Neuronal stem cell (in vitro differentiated cells): ENCODE measurements around the gene RIPOR3. TPM values are rescaled to one million over a fixed set of nuclear protein-coding genes. Genes with fewer than 3 reads are reported as not detected.

Experiments
- DNase-seq: peaks from one replicate; pipeline ENCODE4 v3.0.0-alpha.2; 2013; ENCODE audit warnings: low spot score
- H2AFZ ChIP-seq: one replicate; pipeline ENCODE4 v1.6.1; 2013; ENCODE audit warnings: mild to moderate bottlenecking, low read length, inconsistent platforms
- H2AK5ac ChIP-seq: 2 replicates; pipeline ENCODE4 v1.6.1; 2013; ENCODE audit warnings: low read depth, mild to moderate bottlenecking, inconsistent platforms, low read length, moderate library complexity, mixed read lengths
- H2BK120ac ChIP-seq: 2 replicates; pipeline ENCODE4 v1.6.1; 2013; ENCODE audit warnings: low read depth, mild to moderate bottlenecking, inconsistent platforms, low read length, moderate library complexity, mixed read lengths
- H2BK12ac ChIP-seq: one replicate; pipeline ENCODE4 v1.6.1; 2013; ENCODE audit warnings: low read length, inconsistent platforms
- H2BK15ac ChIP-seq: 2 replicates; pipeline ENCODE4 v1.6.1; 2013; ENCODE audit warnings: mild to moderate bottlenecking, low read length, inconsistent platforms, mixed read lengths
- H2BK5ac ChIP-seq: one replicate; pipeline ENCODE4 v1.6.1; 2013; ENCODE audit warnings: inconsistent platforms, mild to moderate bottlenecking, low read length, moderate library complexity
- H3K14ac ChIP-seq: one replicate; pipeline ENCODE4 v1.6.1; 2013; ENCODE audit warnings: low read length, inconsistent platforms
- H3K18ac ChIP-seq: 2 replicates; pipeline ENCODE4 v1.6.1; 2013; ENCODE audit warnings: low read length, inconsistent platforms
- H3K23ac ChIP-seq: 2 replicates; pipeline ENCODE4 v1.6.1; 2013; ENCODE audit warnings: low read depth, mild to moderate bottlenecking, mixed read lengths, low read length, inconsistent platforms; ENCODE audit not compliant: poor library complexity
- H3K27ac ChIP-seq: replicated peaks from 3 replicates; pipeline ENCODE4 v1.5.1; 2013; ENCODE audit warnings: low read length, inconsistent platforms
- H3K27me3 ChIP-seq, 3 experiments: 2 replicates each; pipeline ENCODE4 v1.6.1; 2013; ENCODE audit warnings: low read length in 3 of 3, mild to moderate bottlenecking in 2 of 3, inconsistent platforms in 1 of 3, low read depth in 1 of 3, mixed read lengths in 1 of 3, moderate library complexity in 1 of 3; ENCODE audit not compliant: control insufficient read depth in 3 of 3, insufficient read depth in 3 of 3
- H3K36me3 ChIP-seq, 2 donors: replicated peaks in 1 of 2; 2 replicates each; pipeline ENCODE4 v1.6.1; 2013; ENCODE audit warnings: low read length in 2 of 2; ENCODE audit not compliant: control insufficient read depth in 2 of 2, insufficient read depth in 2 of 2
- H3K4ac ChIP-seq: 2 replicates; pipeline ENCODE4 v1.6.1; 2013; ENCODE audit warnings: inconsistent platforms, mild to moderate bottlenecking, low read length, moderate library complexity
- H3K4me1 ChIP-seq, 2 donors: 1 replicate in 1 of 2; 2 replicates in 1 of 2; pipeline ENCODE4 v1.6.1; 2013; ENCODE audit warnings: low read length in 2 of 2, low read depth in 1 of 2; ENCODE audit not compliant: control insufficient read depth in 2 of 2, insufficient read depth in 1 of 2
- H3K4me2 ChIP-seq: one replicate; pipeline ENCODE4 v1.6.1; 2013; ENCODE audit warnings: mild to moderate bottlenecking, low read length, inconsistent platforms; ENCODE audit not compliant: insufficient read depth, poor library complexity, severe bottlenecking
- H3K4me3 ChIP-seq, 2 donors: 2 replicates each; pipeline ENCODE4 v1.5.1; 2013; ENCODE audit warnings: low read length in 2 of 2, mild to moderate bottlenecking in 2 of 2, inconsistent platforms in 1 of 2, moderate library complexity in 1 of 2
- H3K79me1 ChIP-seq: one replicate; pipeline ENCODE4 v1.6.1; 2013; ENCODE audit warnings: low read depth, mild to moderate bottlenecking, inconsistent platforms, low read length, moderate library complexity
- H3K9ac ChIP-seq: one replicate; pipeline ENCODE4 v1.6.1; 2013; ENCODE audit warnings: mild to moderate bottlenecking, low read depth, low read length, inconsistent platforms; ENCODE audit not compliant: poor library complexity
- H3K9me3 ChIP-seq, 2 donors: replicated peaks in 1 of 2; 2 replicates each; pipeline versions ENCODE3 to v1.6.1; 2013; ENCODE audit warnings: low read length in 2 of 2, mild to moderate bottlenecking in 2 of 2, inconsistent platforms in 1 of 2, low read depth in 1 of 2, mixed read lengths in 1 of 2, moderate library complexity in 1 of 2; ENCODE audit not compliant: control insufficient read depth in 2 of 2, insufficient read depth in 1 of 2
- H4K8ac ChIP-seq: one replicate; pipeline ENCODE4 v1.6.1; 2013; ENCODE audit warnings: low read depth, mild to moderate bottlenecking, inconsistent platforms, low read length, moderate library complexity
- H4K91ac ChIP-seq: one replicate; pipeline ENCODE4 v1.6.1; 2013; ENCODE audit warnings: low read length, low read depth, mild to moderate bottlenecking, inconsistent platforms; ENCODE audit not compliant: poor library complexity
- WGBS, 2 donors: extraction: QIAGEN DNeasy Blood & Tissue Kit; methylation state at CpG; one replicate each; pipeline ENCODE4 v1.1.7; 2013; ENCODE audit warnings: missing lambda C conversion rate in 2 of 2, mixed read lengths in 1 of 2; ENCODE audit not compliant: insufficient read length in 2 of 2, insufficient replicate concordance in 1 of 2; ENCODE audit errors: extremely low coverage in 2 of 2; 5-methylcytosine and 5-hydroxymethylcytosine counted together
- small RNA-seq: library from polyadenylated mRNA; stranded (forward); fragments of <200 nt; extraction: miRNeasy Mini kit (QIAGEN cat#:217004); gene quantifications from one replicate; pipeline ENCODE3, GENCODE V24; 2013; ENCODE audit not compliant: insufficient read depth

Gene RIPOR3

DNA sequence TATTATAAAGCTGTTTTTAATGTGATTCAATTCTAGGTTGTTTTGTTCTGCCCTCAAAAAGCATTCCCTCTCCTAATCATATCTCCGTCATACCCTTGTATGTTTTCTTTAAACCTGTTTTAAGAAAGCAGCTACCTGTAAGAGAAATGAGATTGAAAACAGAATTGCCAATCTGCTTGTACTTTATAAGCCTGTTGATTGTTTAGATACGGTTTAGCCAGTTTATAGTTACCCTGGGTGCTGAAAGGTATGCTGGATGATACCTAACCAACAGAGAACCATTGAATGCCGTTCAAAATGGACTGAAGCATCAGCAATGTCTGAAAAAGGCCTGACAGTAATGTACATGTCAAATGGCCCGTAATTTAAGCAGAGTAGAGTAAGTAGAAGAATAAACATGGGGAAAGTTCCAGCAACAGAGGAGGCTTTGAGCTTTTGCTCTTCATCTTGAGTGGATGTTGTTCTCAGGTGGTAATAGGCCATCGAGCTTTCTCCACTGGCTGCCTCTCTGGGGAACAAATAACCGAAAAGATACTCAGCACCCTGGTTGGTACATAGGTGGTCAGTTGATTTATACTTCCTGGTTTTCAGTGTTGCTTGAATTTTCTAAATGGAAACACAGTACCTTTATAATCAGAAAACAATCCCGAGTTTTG, 153.7 kb downstream of the RIPOR3 start:
- no peak overlapping the region for H3K4me2 ChIP-seq
- H2BK5ac ChIP-seq: no peak overlapping the region
- no CpG with 5 or more reads among the region's 7 CpGs for WGBS, 2 donors
- H3K27ac ChIP-seq: no peak overlapping the region
- H3K9me3 ChIP-seq: no peaks in the 10 kb centered on the region
- no peak overlapping the region for H3K18ac ChIP-seq
- no peak overlapping the region for H2AFZ ChIP-seq
- no peak overlapping the region for H3K9ac ChIP-seq
- no peak overlapping the region for H2BK12ac ChIP-seq
- H3K27me3 ChIP-seq: no peaks in the 10 kb centered on the region
- no peak overlapping the region for H3K14ac ChIP-seq
- H2AK5ac ChIP-seq: no peak overlapping the region
- H2BK120ac ChIP-seq: no peak overlapping the region
- H2BK15ac ChIP-seq: no peak overlapping the region
- no peak overlapping the region for H3K4me3 ChIP-seq
- H4K91ac ChIP-seq: no peak overlapping the region
- H4K8ac ChIP-seq: no peak overlapping the region
- H3K36me3 ChIP-seq: peaks cover 0 to 7% of the 10 kb centered on the region in 2 donors
- H3K23ac ChIP-seq: no peak overlapping the region
- peaks cover 0 to 3% of the 10 kb centered on the region in 2 donors for H3K4me1 ChIP-seq
- H3K4ac ChIP-seq: no peak overlapping the region
- no peaks in the 10 kb centered on the region for H3K79me1 ChIP-seq
- DNase-seq: no peak

- Histone ChIP-seq H2BK12ac (no peak overlapping the region), H2BK120ac (no peak overlapping the region), H3K18ac (no peak overlapping the region), H3K79me1 (no peaks in the 10 kb centered on the region), H2AK5ac (no peak overlapping the region), H3K14ac (no peak overlapping the region), H3K27ac (no peak overlapping the region), H3K4me3 (no peak overlapping the region), H2BK5ac (no peak overlapping the region), H3K9me3 (no peaks in the 10 kb centered on the region), H3K4me1 (peaks cover 0 to 8% of the 10 kb centered on the region in 2 donors), H3K27me3 (no peaks in the 10 kb centered on the region), H4K8ac (no peak overlapping the region), H4K91ac (no peak overlapping the region), H2AFZ (no peak overlapping the region), H3K4me2 (no peak overlapping the region), H3K9ac (no peak overlapping the region), H3K23ac (no peak overlapping the region), H3K36me3 (peaks cover 0 to 6% of the 10 kb centered on the region in 2 donors), H3K4ac (no peak overlapping the region), H2BK15ac (no peak overlapping the region)
- DNase-seq: no peak
- WGBS, 2 donors: no CpG with 5 or more reads among the region's 4 CpGs
Measured at GRCh38 chr20:50536333-50536732, 155.0 kb downstream of the RIPOR3 start.

Small RNA genes within 50 kb of the gene (small RNA-seq; reads per million reads assigned to genes)
- gene MIR1302-5 (not detected), gene MIR645 (not detected), gene RF00019 (not detected)
